Sigmoid colon (tissue), 4 donors: ENCODE measurements around the gene ZBTB2.

Experiments
- EP300 ChIP-seq, 4 donors: sonication (generic); formaldehyde crosslinking; IDR thresholded peaks; one replicate each; pipeline ENCODE4 v1.6.1; 2017; ENCODE audit warnings: antibody characterized with exemption in 4 of 4
- POLR2A ChIP-seq, 2 donors: fragments of 450-650 bp; IDR thresholded peaks; one replicate each; pipeline ENCODE4 v1.6.1; 2016; ENCODE audit warnings: antibody characterized with exemption in 2 of 2, mild to moderate bottlenecking in 2 of 2, moderate library complexity in 2 of 2
- TF ChIP-seq, protein P1 (sequence below), 4 experiments: fragments of 450-650 bp in 3 of 4; fragments of 200-600 bp in 1 of 4; IDR thresholded peaks; one replicate each; pipeline ENCODE4 v1.5.1; 2016 to 2019; ENCODE audit warnings: antibody characterized with exemption in 4 of 4, mild to moderate bottlenecking in 3 of 4, moderate library complexity in 2 of 4

DNA sequence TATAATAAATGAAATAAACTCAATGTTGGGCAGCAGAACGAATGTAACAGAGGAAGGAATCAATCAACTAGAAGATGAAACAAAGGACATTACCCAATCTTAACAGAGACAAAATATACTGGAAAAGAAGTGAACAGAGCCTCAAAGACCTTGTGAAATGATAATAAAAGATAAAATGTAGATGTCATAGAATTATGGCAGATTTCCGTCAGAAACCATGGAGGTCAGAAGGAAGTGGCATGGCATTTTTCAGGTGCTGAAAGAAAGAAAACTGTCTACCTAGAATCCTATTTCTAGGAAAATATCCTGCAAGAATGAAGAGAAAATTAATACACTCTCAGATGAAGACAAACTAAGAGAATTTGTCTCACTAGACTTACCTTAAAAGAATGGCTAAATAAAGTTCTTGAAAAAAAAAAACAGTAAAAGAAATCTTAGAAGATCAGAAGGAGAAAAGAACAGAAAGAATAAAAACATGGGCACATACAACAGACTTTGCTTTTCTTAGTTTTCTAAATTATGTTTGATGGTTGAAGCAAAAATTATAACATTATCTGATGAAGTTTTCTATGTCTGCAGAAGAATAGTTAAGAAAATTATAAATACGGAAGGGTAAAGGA is 23.4 kb upstream of the ZBTB2 start:
- TF ChIP-seq, protein P1, sequence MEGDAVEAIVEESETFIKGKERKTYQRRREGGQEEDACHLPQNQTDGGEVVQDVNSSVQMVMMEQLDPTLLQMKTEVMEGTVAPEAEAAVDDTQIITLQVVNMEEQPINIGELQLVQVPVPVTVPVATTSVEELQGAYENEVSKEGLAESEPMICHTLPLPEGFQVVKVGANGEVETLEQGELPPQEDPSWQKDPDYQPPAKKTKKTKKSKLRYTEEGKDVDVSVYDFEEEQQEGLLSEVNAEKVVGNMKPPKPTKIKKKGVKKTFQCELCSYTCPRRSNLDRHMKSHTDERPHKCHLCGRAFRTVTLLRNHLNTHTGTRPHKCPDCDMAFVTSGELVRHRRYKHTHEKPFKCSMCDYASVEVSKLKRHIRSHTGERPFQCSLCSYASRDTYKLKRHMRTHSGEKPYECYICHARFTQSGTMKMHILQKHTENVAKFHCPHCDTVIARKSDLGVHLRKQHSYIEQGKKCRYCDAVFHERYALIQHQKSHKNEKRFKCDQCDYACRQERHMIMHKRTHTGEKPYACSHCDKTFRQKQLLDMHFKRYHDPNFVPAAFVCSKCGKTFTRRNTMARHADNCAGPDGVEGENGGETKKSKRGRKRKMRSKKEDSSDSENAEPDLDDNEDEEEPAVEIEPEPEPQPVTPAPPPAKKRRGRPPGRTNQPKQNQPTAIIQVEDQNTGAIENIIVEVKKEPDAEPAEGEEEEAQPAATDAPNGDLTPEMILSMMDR (IDR thresholded peaks at IDR 0.05), result no peak
- no peak for TF ChIP-seq POLR2A (IDR thresholded peaks at IDR 0.05)
- TF ChIP-seq EP300 (IDR thresholded peaks at IDR 0.05), result no peak
